Measurements from ENCODE around the gene OSCAR.

Gene OSCAR

GRCh38 chr19:54094426-54095000 lies 6.1 kb downstream of the OSCAR start:
- no peak for TF ChIP-seq CTCF (IDR thresholded peaks at IDR 0.05)

DNA sequence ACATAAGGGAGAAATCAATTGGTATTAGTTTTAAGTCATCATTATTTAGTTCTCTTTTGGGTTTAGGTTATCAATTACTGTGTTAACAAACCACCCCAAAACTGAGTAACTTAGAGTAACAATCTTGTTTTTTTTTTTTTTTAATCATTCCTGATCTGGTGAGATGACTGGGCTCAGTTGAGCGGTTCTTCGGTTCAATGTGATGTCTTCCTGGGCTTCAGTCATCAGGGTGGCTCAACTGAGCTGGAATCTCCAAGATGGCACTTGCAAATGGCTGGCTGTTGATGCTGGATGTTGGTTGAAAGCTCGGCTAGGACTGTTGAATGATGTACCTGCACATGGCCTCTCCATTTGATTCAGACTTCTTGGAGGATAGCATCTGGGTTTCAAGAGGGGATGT lies 16.2 kb downstream of the OSCAR start:
- TF ChIP-seq CTCF (IDR thresholded peaks at IDR 0.05) = no peak

DNA sequence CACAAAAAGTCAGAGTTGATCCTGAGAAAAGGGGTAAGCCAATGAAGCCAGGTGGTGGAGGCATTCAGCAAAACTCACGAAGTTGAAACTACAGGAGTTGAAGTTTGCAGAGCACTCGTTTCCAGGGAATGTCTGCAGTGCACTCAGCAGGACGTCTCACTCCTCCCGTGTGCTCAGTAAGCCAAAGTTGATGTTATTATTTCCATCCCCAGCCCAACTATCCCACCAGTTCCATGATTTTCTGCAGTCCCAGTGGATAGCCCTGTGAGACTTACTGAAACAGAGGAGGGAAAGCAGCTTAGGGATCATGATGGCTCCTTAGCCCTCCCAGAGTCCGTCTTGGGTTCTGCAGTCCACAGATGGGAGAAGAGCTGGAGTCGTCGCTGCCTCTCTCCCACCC lies 19.6 kb downstream of the OSCAR start, which contains the start of gene TARM1:
TARM1 (minus strand) TSS at position 334 of the 400 bp plus-strand sequence; CDS start at position 309, 25 bp downstream.
- no peak for TF ChIP-seq CTCF (IDR thresholded peaks at IDR 0.05)

DNA sequence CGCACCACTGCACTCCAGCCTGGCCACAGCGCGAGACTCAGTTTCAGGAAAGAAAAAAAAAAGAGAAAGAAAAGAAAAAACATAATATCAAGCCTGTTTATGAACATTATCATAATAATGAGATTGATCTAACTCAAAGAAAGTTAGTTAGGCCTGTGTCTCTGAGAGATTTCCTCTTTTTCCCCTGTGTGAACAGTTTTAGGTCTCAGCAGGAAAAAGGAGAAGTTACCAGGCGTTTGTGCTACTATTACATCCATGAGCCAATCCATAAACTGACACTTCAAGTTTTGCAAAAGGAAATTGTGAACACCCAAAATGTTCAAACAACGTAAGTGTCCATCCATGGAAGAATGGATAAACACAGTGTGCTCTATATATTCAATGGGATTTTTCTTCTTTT lies 23.3 kb downstream of the OSCAR start:
- TF ChIP-seq CTCF (IDR thresholded peaks at IDR 0.05) = no peak

- no peak for TF ChIP-seq CTCF (IDR thresholded peaks at IDR 0.05)
These were observed 25.8 kb downstream of the OSCAR start for GRCh38 chr19:54074851-54075250.

DNA sequence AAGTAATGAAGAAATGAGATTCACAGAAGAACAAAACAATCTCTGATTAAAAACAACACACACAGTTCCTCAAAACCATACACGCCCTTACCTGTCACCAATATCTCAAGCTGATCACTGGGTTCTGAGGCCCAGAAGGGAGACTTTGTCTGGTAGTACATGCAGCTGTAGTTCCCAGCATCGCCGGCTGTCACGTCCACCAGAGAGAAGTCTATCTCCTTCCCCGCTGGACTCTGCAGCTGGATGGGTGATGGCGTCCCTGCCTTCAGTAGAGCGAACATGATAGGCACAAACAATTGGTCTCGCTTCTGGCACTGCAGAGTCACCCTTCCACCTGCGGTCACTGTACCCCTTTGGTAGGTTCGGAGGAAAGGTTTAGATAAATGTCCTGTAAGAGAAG lies 26.8 kb downstream of the OSCAR start:
- TF ChIP-seq CTCF (IDR thresholded peaks at IDR 0.05) = no peak

GRCh38 chr19:54069470-54069869 lies 31.1 kb downstream of the OSCAR start:
- TF ChIP-seq CTCF (IDR thresholded peaks at IDR 0.05) = no peak

Data from LNCAP (cell line).